GM21528 (cell line): ENCODE results near the gene MRPS18B.
"Not testable (repeated sequence)": the region's sequence is repeated elsewhere in the genome, so short reads cannot be mapped to it uniquely, and the experiment has no call there.

ENCODE experiments used
- ATAC-seq: cut with Tn5 transposase; IDR thresholded peaks from one replicate; pipeline ENCODE4 v1.9.1; 2021; ENCODE audit warnings: mild to moderate bottlenecking, moderate library complexity; ENCODE audit not compliant: unreplicated experiment, low FRiP score

MRPS18B gene

DNA sequence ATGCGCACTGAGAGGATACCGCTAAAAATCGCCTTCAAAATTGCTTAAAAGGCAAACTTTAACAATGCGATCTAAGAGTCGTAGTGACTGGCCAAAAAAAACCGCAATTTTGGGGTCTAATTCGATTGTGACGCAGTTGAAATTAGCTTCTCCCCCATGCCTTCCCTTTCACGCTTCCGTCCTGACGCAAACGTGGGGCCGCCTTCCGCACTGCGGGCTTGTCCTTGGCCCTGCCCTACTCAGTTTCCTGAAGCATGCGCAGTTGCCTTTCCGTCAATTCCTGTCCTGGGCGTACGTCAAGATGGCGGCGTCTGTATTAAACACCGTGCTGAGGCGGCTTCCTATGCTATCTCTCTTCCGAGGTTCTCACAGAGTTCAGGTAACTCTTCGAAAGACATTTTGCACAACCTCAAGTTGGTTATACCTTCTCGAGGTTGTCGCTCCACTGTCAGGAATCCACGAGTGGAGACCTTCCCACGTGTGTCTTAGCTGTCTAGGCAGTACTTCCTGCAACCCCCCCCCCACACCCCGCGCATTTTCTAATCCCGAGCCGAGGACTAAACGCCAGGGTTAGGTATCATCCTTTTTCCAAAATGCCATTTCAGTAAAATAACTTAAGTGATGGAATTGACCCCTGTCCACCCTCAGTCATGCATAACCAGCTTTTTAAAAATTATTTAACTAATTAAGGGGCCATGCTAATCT lies at the start of gene MRPS18B:
Gene MRPS18B, plus strand, starts transcription at position 276 of the 705 bp plus-strand sequence. Its CDS starts 26 bp downstream, at position 302.
- peak; percentile 78 for ATAC-seq

DNA sequence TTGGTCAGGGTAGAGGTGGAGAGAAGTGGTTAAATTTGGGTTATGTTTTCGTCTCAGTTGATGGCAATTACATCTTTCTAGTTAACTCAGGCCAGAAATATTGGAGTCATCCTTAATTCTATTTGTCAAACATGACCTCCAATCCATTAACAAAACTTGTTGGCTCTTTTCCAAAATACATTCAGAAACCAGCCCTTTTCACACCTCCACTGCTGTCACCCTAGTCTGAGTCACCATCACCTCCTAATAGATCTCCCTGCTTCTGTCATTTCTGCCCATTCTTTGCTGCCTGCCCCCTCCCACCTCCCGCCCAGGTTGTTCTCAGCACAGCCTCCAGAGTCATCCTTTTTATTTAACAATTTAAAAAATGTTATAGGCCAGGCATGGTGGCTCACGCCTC lies 49.4 kb upstream of the MRPS18B start:
- no peak for ATAC-seq

DNA sequence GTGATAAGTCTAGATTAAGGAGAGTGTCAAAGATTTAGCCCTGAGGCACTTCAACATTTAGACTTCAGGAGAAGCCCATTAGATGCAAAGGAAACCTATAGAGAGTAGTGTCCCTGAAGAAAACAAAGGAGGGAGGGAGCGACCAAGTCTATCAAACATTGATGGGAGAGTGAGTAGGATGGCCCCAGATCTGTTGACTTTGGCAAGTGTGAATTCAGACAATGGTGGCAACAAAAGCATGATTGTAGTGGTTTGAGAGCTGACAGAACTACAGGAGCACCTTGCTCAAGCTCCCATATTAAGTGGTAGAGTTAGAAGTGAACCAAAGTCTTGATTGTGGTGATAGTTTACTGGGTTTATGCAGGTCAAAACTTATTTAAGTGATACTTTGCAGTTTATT lies 47.4 kb upstream of the MRPS18B start:
- no peak for ATAC-seq

DNA sequence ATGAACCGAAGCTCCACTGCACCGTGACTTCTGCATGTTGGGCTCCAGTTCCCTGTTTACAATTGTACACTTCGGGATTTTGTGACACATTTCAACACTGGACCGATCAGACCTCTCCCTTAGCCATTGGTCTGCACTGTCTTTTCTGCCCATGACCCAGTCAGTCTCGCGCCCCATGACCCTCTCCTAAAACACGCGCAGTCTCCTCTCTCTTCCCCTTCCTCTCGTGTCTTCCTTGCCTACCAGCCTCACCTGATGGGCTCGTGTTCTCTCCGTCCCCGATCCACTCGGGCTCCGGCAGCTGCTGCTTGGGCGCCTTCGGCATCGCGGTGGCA lies 46.9 kb upstream of the MRPS18B start:
- peak; percentile 36 for ATAC-seq

DNA sequence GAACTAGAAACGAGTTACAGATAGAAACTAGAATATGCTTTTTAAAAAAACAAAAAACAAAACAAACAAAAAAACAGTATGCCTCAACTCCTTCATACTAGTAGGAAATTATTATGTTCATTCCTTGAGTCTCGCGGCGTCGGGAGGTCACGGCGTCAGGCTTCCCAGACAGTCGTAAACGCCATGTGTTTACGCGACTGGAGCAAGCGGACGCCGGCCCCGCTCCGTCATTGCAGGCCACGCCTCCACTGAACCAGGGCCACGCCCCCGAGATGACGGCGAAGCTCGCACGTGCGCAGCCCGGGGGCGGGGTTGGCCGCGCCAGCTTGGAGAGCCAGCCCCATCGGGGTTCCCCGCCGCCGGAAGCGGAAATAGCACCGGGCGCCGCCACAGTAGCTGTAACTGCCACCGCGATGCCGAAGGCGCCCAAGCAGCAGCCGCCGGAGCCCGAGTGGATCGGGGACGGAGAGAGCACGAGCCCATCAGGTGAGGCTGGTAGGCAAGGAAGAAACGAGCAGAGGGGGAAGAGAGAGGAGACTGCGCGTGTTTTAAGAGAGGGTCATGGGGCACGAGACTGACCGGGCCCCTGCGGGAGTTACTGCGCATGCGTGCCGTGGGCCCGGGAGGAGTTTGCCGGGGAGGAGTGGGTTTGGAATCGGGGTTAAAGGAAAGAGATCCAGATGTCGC lies 46.4 kb upstream of the MRPS18B start, which contains the start of gene ABCF1:
Gene ABCF1, plus strand, starts transcription at position 368 of the 687 bp plus-strand sequence. Its CDS starts 46 bp downstream, at position 414.
- ATAC-seq = peak; percentile 89

DNA sequence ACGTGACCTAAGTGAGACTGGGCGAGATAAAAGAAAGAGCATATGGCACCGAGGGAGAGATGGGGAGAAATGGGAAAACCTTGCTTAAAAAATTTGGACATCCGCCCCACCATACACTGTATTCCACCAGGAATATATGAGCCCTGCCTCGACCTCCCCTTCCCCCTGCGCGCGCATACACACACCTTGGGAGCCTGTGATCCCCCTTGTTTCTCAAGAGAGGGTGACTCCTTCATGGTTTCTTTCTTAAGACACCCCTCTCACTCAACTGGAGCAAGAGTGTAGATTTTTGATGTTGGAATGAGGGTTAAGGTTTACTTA lies 45.9 kb upstream of the MRPS18B start:
- no peak for ATAC-seq

DNA sequence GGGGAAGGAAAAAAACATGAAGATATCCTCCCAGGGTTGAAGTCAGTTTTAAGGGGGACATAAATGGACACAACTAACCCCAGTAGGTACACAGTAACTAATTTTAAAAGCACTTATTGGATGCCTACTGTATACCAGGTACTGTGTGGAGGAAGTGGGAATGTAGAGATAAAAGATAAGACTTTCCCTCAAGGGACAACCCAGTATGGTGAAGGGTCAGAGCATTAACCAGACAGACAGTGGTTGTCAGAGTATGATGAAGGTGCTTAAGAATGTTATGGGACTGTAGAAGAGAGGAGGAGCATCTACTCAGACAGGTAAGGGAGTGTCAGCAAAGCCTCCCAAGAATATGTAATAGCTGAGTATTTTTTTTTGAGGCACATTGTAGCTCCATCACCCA lies 45.5 kb upstream of the MRPS18B start:
- no peak for ATAC-seq

DNA sequence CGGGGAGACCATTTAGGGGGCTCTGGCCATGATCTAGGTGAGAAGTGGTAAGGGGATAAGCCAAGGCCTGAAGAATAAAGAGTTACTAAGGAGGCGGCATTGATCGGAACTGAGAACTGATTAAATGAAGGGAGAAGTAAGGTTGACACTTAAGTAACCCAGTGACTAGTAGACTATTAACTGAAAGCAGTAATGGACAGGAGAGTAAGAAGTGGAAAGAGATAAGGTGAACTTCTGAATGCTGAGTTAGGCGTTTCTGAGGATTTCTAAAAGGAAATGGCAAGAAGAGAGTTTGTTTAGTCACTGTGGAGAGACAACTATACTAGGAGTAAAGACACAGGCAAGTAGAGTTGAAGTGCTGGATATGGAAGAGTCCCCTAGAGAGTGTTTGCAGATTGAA lies 44.5 kb upstream of the MRPS18B start:
- ATAC-seq = no peak

DNA sequence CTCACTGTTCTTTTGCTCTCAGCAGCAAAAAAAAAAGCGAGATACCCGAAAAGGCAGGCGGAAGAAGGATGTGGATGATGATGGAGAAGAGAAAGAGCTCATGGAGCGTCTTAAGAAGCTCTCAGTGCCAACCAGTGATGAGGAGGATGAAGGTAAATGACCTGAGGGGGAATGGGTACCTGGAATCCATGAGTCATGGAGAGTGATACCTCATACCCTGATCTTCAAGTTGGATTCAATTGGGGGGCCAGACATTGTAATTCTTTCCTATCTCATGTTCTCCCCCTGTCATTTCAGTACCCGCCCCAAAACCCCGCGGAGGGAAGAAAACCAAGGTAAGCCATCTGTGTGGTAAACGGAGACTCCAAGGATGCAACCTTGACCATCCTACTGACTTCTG lies 39.6 kb upstream of the MRPS18B start:
- no peak for ATAC-seq

DNA sequence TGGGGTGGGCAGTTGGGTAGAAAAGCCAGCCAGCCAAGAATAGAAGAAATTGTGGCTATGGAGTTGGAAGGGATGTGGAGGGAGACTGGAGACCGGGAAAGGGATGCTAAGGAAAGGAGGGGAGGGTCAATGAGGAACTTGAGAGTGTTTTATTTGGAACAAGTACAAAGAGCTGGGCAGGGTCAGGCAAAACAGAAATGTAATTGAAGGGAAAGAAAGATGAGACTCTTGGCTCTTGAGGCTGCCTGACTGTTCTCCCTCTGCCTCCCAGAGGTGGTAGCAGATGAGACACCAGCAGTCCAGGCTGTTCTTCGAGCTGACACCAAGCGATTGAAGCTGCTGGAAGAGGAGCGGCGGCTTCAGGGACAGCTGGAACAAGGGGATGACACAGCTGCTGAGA lies 33.7 kb upstream of the MRPS18B start:
- no peak for ATAC-seq

DNA sequence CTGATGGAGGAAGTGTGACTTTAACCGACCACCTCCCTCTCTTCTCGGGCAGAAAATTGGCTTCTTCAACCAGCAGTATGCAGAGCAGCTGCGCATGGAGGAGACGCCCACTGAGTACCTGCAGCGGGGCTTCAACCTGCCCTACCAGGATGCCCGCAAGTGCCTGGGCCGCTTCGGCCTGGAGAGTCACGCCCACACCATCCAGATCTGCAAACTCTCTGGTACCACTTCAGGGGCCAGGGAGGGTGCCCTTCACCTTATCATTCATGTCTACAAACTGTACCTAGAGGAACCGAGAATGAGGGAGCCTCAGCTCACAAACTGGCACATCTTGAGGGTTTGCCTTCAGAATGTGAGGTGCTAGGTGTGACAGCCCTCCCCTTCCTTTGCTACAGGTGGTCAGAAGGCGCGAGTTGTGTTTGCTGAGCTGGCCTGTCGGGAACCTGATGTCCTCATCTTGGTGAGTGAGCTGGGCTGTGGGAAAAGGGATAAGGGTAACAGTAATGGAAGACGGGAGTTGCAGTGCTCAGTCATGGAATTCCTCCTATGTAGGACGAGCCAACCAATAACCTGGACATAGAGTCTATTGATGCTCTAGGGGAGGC lies 27.8 kb upstream of the MRPS18B start:
- ATAC-seq = no peak

DNA sequence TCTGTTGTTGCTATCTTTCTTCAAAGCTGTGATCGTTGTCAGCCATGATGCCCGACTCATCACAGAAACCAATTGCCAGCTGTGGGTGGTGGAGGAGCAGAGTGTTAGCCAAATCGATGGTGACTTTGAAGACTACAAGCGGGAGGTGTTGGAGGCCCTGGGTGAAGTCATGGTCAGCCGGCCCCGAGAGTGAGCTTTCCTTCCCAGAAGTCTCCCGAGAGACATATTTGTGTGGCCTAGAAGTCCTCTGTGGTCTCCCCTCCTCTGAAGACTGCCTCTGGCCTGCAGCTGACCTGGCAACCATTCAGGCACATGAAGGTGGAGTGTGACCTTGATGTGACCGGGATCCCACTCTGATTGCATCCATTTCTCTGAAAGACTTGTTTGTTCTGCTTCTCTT lies 27.1 kb upstream of the MRPS18B start:
- no peak for ATAC-seq

DNA sequence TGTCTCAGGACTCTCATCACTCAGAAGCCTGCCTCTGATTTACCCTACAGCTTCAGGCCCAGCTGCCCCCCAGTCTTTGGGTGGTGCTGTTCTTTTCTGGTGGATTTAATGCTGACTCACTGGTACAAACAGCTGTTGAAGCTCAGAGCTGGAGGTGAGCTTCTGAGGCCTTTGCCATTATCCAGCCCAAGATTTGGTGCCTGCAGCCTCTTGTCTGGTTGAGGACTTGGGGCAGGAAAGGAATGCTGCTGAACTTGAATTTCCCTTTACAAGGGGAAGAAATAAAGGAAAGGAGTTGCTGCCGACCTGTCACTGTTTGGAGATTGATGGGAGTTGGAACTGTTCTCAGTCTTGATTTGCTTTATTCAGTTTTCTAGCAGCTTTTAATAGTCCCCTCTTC lies 26.6 kb upstream of the MRPS18B start:
- ATAC-seq = no peak

DNA sequence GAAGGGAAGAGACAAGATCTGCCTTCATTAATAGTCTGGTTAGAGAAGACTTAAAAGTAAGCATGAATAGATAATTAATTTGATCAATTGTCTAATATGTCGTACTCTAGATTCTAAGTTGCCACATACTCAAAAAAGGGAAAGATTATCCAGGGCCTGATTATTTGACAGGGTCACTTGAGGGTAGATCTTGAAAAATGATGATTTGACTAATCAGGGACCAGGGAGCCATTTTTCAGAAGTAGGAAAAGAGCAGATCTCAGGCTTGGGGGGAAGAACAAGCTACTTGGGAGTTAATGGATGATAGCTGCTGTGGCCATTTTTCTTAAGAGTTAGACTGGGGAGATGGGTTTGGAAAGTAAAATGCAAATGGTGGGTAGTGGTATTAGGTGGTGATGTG lies 25.4 kb upstream of the MRPS18B start:
- ATAC-seq = no peak

DNA sequence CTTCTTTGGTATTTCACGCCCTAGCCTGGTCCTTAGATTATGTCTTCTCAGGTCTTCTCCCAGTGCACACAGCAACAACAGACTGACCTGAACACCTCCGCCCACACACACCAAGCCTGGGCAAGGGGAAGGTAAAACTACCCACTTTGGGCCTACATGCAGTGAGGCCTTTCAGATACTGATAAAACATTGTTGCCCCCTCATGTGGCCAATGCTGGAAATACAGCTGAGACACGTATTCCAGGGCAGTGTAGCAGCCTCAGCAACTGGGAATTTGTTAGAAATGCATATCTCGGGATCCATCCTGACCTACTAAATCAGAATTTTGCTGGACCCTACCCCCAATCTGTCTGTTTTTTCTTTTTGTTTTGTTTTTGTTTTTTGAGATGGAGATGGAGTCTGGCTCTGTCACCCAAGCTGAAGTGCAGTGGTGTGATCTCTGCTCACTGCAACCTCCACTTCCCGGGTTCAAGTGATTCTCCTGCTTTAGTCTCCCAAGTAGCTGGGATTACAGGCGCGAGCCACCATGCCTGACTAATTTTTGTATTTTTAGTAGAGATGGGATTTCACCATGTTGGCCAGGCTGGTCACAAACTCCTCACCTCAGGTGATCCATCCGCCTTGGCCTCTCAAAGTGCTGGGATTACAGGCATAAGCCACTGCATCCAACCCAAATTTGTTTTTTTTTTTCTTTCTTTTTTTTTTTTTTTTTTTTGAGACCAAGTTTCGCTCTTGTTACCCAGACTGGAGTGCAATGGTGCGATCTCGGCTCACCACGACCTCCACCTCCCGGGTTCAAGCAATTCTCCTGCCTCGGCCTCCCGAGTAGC lies 20.1 kb upstream of the MRPS18B start:
- ATAC-seq = not testable (repeated sequence)

DNA sequence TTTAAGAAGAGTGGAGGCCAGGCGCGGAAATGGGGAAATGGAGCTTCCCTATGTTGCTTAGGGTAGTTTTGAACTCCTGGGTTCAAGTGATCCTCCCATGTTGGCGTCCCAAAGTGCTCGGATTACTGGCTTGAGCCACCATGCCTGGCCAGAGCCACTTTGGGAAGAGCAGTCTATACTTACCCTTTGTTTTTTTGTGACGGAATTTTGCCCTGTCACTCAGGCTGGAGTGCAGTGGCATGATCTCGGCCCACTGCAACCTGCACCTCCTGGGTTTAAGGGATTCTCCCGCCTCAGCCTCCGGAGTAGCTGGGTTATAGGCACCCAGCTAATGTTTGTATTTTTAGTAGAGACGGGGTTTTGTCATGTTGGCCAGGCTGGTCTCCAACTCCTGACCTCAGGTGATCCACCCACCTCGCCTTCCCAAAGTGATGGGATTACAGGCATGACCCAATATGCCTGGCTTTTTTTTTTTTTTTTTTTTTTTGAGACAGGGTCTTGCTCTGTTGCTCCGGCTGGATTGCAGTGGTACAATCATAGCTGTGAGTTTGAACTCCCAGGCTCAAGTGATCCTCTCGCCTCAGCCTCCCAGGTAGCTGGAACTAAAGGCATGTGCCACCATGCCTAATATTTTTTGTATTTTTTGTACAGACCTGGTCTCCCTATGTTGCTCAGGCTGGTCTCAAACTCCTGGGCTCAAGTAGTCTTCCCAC lies 18.6 kb upstream of the MRPS18B start:
- ATAC-seq = no peak

DNA sequence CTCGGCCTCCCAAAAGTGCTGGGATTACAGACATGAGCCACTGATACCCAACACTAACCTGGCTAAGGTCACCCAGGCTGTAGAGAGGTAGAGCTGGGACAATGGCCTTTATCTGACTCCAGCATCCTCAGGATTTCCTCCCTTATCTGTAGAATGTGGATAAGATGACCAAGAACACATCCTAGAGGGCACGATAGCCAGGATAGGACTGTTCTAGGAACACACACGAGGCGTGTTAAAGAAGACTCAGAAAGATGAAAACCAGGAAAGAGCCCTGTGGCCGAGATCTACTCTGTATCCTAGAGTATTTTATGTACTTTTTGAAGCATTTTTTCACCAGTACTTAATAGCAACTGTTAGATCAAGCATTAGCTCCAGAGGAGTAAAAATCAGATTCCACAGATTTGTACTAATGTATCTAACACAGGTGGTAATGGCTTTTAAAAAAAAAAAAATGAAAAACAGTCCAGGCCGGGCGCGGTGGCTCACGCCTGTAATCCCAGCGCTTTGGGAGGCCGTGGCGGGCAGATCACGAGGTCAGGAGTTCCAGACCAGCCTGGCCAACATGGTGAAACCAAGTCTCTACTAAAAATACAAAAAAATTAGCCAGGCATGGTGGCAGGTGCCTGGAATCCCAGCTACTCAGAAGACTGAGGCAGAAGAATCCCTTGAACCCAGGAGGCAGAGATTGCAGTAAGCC lies 17.9 kb upstream of the MRPS18B start:
- no peak for ATAC-seq

DNA sequence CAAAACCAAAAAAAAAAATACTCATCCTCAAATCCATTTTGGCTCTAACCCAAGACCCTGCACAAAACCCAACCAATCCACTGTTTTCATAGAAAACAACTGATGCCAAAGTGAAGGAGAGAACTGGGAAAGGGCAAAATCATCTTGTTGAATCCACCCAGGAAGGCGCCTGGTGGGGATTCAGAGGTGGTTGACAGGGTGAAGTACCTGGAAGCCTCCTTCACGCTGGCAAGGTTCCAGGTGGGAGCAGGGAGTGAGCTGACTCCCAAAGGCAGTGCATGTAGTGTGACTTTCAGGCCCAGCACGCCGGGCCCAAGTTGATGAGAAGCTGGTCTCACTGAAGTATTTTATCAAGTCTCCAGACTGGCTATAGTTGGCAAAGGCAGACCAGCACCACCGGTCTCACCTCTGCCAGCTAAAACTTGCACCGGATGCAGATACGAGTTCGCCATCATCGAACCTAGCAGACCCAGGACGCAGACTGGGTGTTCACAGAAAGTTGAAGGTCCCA lies 17.1 kb upstream of the MRPS18B start:
- no peak for ATAC-seq

DNA sequence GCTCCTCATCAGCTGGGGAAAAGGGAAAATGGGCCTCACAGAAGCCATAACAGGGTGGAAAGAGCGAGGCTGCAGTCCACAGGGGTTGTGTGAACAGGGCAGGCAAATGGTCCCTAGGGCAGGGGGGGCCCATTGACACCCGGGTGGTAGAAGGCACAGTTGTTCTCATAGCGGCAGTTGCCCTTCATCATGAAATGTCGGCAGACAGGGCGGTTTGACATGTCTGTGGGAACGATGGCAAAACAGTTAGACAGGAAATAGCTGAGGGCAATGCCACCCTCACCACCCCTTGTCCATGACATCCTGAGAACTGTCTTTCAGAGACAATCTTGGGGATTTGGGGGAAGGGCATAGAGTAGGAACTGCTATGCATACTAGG lies 16.2 kb upstream of the MRPS18B start:
- no peak for ATAC-seq
